Liver (tissue), 9 donors: Measurements from ENCODE around the gene COLEC12. TPM values are rescaled to one million over a fixed set of nuclear protein-coding genes. Genes with fewer than 3 reads are reported as not detected.

Experiments used
- DNase-seq: peaks from one replicate; pipeline ENCODE4 v3.0.0-alpha.2; 2017; ENCODE audit warnings: low spot score
- H3K27ac ChIP-seq, 2 donors: one replicate each; pipeline ENCODE4 v1.7.0; 2013; ENCODE audit warnings: inconsistent platforms in 2 of 2, low read length in 2 of 2, control low read depth in 1 of 2, low read depth in 1 of 2, mild to moderate bottlenecking in 1 of 2
- H3K27me3 ChIP-seq, 4 donors: one replicate each; pipeline versions ENCODE4 v1.6.1 to v1.7.0; 2013; ENCODE audit warnings: low read length in 3 of 4, inconsistent platforms in 1 of 4, mild to moderate bottlenecking in 1 of 4, moderate library complexity in 1 of 4; ENCODE audit not compliant: control insufficient read depth in 4 of 4, insufficient read depth in 4 of 4
- H3K36me3 ChIP-seq, 4 donors: one replicate each; pipeline versions ENCODE4 v1.6.1 to v1.7.0; 2013; ENCODE audit warnings: low read length in 3 of 4, mild to moderate bottlenecking in 3 of 4, low read depth in 1 of 4, moderate library complexity in 1 of 4; ENCODE audit not compliant: control insufficient read depth in 4 of 4, insufficient read depth in 3 of 4
- H3K4me1 ChIP-seq, 4 donors: one replicate each; pipeline versions ENCODE4 v1.6.1 to v1.7.0; 2013; ENCODE audit warnings: low read length in 3 of 4, mild to moderate bottlenecking in 3 of 4, moderate library complexity in 1 of 4; ENCODE audit not compliant: control insufficient read depth in 4 of 4, insufficient read depth in 4 of 4
- H3K4me3 ChIP-seq, 3 donors: one replicate each; pipeline versions ENCODE4 v1.6.1 to v1.7.0; 2013; ENCODE audit warnings: low read length in 3 of 3, control low read depth in 1 of 3, low read depth in 1 of 3, mild to moderate bottlenecking in 1 of 3
- H3K9ac ChIP-seq, 2 donors: one replicate each; pipeline ENCODE4 v1.7.0; 2013; ENCODE audit warnings: low read length in 2 of 2, mild to moderate bottlenecking in 2 of 2, moderate library complexity in 2 of 2, control low read depth in 1 of 2, low read depth in 1 of 2
- H3K9me3 ChIP-seq, 4 donors: one replicate each; pipeline versions ENCODE4 v1.6.1 to v1.7.0; 2013; ENCODE audit warnings: low read length in 3 of 4; ENCODE audit not compliant: control insufficient read depth in 4 of 4
- ATF3 ChIP-seq: IDR thresholded peaks from 2 replicates; pipeline ENCODE4 v1.6.1; 2016; ENCODE audit warnings: antibody characterized with exemption
- FOXA1 ChIP-seq: IDR thresholded peaks from 2 replicates; pipeline ENCODE4 v1.6.1; 2016; ENCODE audit warnings: antibody characterized with exemption
- FOXA2 ChIP-seq: IDR thresholded peaks from 2 replicates; pipeline ENCODE4 v1.6.1; 2016; ENCODE audit warnings: antibody characterized with exemption
- GABPA ChIP-seq, 2 donors: IDR thresholded peaks in 1 of 2; conservative IDR thresholded peaks in 1 of 2; 2 replicates each; pipeline ENCODE4 v1.6.1; 2016; ENCODE audit warnings: antibody characterized with exemption in 2 of 2, mild to moderate bottlenecking in 1 of 2, moderate library complexity in 1 of 2
- HNF4A ChIP-seq, 2 donors: conservative IDR thresholded peaks; 2 replicates each; pipeline ENCODE4 v1.6.1; 2016; ENCODE audit warnings: antibody characterized with exemption in 2 of 2, mild to moderate bottlenecking in 2 of 2
- HNF4G ChIP-seq: IDR thresholded peaks from 2 replicates; pipeline ENCODE4 v1.6.1; 2016; ENCODE audit warnings: antibody characterized with exemption
- JUND ChIP-seq, 2 donors: IDR thresholded peaks; 2 replicates each; pipeline ENCODE4 v1.6.1; 2016; ENCODE audit warnings: antibody characterized with exemption in 2 of 2
- NR2F2 ChIP-seq: IDR thresholded peaks from 2 replicates; pipeline ENCODE4 v1.6.1; 2016; ENCODE audit warnings: antibody characterized with exemption
- RXRA ChIP-seq, 2 donors: IDR thresholded peaks; 2 replicates each; pipeline ENCODE4 v1.6.1; 2017 to 2018; ENCODE audit warnings: antibody characterized with exemption in 2 of 2, mild to moderate bottlenecking in 1 of 2
- SP1 ChIP-seq: IDR thresholded peaks from 2 replicates; pipeline ENCODE4 v1.6.1; 2018; ENCODE audit warnings: antibody characterized with exemption, mild to moderate bottlenecking
- YY1 ChIP-seq: IDR thresholded peaks from 2 replicates; pipeline ENCODE4 v1.6.1; 2016; ENCODE audit warnings: antibody characterized with exemption, mild to moderate bottlenecking
- WGBS: extraction: QIAGEN DNeasy Blood & Tissue Kit; methylation state at CpG from one replicate; pipeline ENCODE4 v1.1.7; 2013; 5-methylcytosine and 5-hydroxymethylcytosine counted together
- polyA plus RNA-seq, 2 donors: library from polyadenylated mRNA; stranded (reverse) in 1 of 2; unstranded in 1 of 2; fragments of 200-250 nt in 1 of 2; fragments of >200 nt in 1 of 2; fragmentation: Nextera tagmentation in 1 of 2; extraction: Ambion mirVana in 1 of 2; gene quantifications; one replicate each; pipeline versions ENCODE4 v1.2.1 to v1.2.3, GENCODE V29; 2013 to 2015
- total RNA-seq, 2 donors: library from RNA; depleted of rRNA; stranded (reverse); fragments of >200 nt; gene quantifications; one replicate each; pipeline ENCODE4 v1.2.3, GENCODE V29; 2014
- TF ChIP-seq, protein P1 (sequence below): fragments of 150-350 bp; IDR thresholded peaks from 2 replicates; pipeline ENCODE4 v1.5.1; 2017; ENCODE audit warnings: improper control_type of control experiment, low read depth, low read length; ENCODE audit not compliant: missing input control
- TF ChIP-seq, protein P2 (sequence below): IDR thresholded peaks from 2 replicates; pipeline ENCODE4 v1.6.1; 2016; ENCODE audit warnings: antibody characterized with exemption
- TF ChIP-seq, protein P3 (sequence below): IDR thresholded peaks from 2 replicates; pipeline ENCODE4 v1.6.1; 2016; ENCODE audit warnings: antibody characterized with exemption, mild to moderate bottlenecking
- donor health status: healthy.
- donor health status: healthy.
- donor health status: healthy.
- donor health status: healthy.
- donor health status: healthy.

COLEC12 gene
- total and polyA plus RNA-seq, 4 donors = 0.03 to 1.6 (median 0.28) TPM

DNA sequence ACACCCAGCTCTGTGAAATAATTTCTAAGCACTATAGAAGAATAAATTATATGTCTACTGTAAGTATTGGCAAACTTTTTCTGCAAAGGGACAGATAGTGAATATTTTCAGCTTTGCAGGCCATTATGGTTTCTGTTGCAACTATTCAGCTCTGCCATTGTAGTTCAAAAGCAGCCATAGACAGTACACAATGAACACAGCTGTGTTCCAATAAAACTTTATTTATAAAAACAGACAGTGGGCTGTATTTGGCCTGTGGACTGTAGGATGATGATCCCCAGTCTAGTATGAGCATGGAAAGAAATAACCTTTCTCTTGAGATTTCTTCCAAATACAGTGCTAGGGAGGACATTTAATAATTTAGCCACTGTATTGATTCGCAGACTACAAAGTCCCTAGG is 197.5 kb downstream of the COLEC12 start (continued):
- TF ChIP-seq GABPA (IDR thresholded peaks at IDR 0.05 in 1 of 2, conservative IDR thresholded peaks at IDR 0.05 in 1 of 2) = no peak

DNA sequence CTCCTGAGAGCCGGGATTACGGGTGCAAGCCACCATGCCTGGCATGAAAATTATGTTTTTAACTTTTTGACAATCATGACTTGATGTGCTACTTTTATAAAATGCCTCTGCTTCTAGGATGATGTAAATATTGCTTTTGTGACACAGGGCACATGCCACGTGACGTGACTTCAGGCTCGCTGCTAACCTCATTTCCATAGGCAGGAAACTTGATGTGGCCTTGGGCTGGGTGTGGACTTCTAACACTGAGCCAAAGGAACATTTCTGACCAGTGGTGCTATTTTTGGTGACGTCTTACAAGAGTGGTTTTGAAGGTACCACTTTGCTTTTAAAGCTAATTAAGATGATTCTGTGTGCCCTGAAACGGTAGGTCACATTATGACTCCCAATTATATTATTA is 198.4 kb downstream of the COLEC12 start:
- Histone ChIP-seq H3K4me1 (no peaks in the 10 kb centered on the region), H3K9ac (no peak overlapping the region), H3K27ac (no peak overlapping the region), H3K4me3 (no peak overlapping the region), H3K9me3 (no peaks in the 10 kb centered on the region), H3K27me3 (no peaks in the 10 kb centered on the region), H3K36me3 (no peaks in the 10 kb centered on the region)
- 74% methylated on average over 7 of the region's 7 CpGs for WGBS
- no peak for DNase-seq
- TF ChIP-seq, protein P1, sequence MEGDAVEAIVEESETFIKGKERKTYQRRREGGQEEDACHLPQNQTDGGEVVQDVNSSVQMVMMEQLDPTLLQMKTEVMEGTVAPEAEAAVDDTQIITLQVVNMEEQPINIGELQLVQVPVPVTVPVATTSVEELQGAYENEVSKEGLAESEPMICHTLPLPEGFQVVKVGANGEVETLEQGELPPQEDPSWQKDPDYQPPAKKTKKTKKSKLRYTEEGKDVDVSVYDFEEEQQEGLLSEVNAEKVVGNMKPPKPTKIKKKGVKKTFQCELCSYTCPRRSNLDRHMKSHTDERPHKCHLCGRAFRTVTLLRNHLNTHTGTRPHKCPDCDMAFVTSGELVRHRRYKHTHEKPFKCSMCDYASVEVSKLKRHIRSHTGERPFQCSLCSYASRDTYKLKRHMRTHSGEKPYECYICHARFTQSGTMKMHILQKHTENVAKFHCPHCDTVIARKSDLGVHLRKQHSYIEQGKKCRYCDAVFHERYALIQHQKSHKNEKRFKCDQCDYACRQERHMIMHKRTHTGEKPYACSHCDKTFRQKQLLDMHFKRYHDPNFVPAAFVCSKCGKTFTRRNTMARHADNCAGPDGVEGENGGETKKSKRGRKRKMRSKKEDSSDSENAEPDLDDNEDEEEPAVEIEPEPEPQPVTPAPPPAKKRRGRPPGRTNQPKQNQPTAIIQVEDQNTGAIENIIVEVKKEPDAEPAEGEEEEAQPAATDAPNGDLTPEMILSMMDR = no peak
- TF ChIP-seq JUND (IDR thresholded peaks at IDR 0.05) (no peak), FOXA2 (no peak), NR2F2 (no peak), SP1 (no peak), FOXA1 (no peak), HNF4A (conservative IDR thresholded peaks at IDR 0.05) (no peak), HNF4G (no peak), YY1 (no peak), GABPA (IDR thresholded peaks at IDR 0.05 in 1 of 2, conservative IDR thresholded peaks at IDR 0.05 in 1 of 2) (no peak), RXRA (IDR thresholded peaks at IDR 0.05) (no peak), ATF3 (no peak)
- TF ChIP-seq, protein P2, sequence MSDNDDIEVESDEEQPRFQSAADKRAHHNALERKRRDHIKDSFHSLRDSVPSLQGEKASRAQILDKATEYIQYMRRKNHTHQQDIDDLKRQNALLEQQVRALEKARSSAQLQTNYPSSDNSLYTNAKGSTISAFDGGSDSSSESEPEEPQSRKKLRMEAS = no peak
- TF ChIP-seq, protein P3, sequence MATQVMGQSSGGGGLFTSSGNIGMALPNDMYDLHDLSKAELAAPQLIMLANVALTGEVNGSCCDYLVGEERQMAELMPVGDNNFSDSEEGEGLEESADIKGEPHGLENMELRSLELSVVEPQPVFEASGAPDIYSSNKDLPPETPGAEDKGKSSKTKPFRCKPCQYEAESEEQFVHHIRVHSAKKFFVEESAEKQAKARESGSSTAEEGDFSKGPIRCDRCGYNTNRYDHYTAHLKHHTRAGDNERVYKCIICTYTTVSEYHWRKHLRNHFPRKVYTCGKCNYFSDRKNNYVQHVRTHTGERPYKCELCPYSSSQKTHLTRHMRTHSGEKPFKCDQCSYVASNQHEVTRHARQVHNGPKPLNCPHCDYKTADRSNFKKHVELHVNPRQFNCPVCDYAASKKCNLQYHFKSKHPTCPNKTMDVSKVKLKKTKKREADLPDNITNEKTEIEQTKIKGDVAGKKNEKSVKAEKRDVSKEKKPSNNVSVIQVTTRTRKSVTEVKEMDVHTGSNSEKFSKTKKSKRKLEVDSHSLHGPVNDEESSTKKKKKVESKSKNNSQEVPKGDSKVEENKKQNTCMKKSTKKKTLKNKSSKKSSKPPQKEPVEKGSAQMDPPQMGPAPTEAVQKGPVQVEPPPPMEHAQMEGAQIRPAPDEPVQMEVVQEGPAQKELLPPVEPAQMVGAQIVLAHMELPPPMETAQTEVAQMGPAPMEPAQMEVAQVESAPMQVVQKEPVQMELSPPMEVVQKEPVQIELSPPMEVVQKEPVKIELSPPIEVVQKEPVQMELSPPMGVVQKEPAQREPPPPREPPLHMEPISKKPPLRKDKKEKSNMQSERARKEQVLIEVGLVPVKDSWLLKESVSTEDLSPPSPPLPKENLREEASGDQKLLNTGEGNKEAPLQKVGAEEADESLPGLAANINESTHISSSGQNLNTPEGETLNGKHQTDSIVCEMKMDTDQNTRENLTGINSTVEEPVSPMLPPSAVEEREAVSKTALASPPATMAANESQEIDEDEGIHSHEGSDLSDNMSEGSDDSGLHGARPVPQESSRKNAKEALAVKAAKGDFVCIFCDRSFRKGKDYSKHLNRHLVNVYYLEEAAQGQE = no peak

DNA sequence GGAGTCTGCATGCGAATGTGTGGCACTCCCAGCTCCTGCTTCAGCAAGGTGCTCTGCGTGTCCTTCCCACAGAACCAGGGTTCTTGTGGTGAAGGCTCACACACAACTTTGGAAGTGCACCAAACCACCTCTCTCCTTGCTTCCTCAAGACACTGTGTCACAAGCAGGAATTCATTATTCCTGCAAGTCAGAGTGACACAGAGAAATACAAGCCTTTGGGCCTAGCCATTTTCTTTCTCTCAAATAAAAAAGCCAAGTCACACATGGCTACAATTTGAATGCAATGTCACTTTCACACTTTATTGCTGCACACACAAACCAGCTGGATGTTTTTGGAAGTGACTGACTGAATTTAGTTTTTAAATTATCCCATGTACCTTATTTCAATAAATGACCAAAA is 202.6 kb downstream of the COLEC12 start:
- H3K9me3 ChIP-seq = no peaks in the 10 kb centered on the region
- TF ChIP-seq RXRA (IDR thresholded peaks at IDR 0.05) (no peak), JUND (IDR thresholded peaks at IDR 0.05) (no peak), FOXA1 (no peak)
- H3K27ac ChIP-seq = no peak overlapping the region
- no peak overlapping the region for H3K4me3 ChIP-seq
- no peak for DNase-seq
- H3K4me1 ChIP-seq = no peaks in the 10 kb centered on the region
- no peaks in the 10 kb centered on the region for H3K27me3 ChIP-seq
- no peaks in the 10 kb centered on the region for H3K36me3 ChIP-seq
- WGBS = 77% methylated on average over 2 of the region's 2 CpGs
- no peak overlapping the region for H3K9ac ChIP-seq
